ENCODE measurements around the gene RBP3. TPM values are rescaled to one million over a fixed set of nuclear protein-coding genes. Genes with fewer than 3 reads are reported as not detected.
A peak's percentile ranks its signal among the peaks of the same experiment; 100 is the strongest.

Gene RBP3
- total RNA-seq, 1 experiment from 2014 or later = not detected

GRCh38 chr10:47401874-47402640 is 53.9 kb downstream of the RBP3 start:
- no peaks in the 10 kb centered on the region for H3K9me3 ChIP-seq (ENCODE audit: control insufficient read depth, insufficient read depth, low read depth, low read length)
- no peak for ATAC-seq
- POLR2A ChIA-PET = interaction anchor here (0.6 kb wide), 1 partner anchor 23 kb away, joined by 3 read pairs; no protein-coding TSS in a partner anchor
- intact Hi-C loops (cut with micrococcal nuclease; ENCODE audit: unreplicated experiment) = no loop called here
- TF ChIP-seq TCF7L2 (IDR thresholded peaks at IDR 0.05; ENCODE audit: low read depth, low read length) (no peak), REST (IDR thresholded peaks at IDR 0.05; ENCODE audit: insufficient read depth in 1 of 2, low read depth in 2 of 2, low read length in 1 of 2) (no peak), CTCF (IDR thresholded peaks at IDR 0.05) (no peak), SIN3A (IDR thresholded peaks at IDR 0.05; ENCODE audit: borderline replicate concordance, insufficient read depth, low read depth, low read length) (no peak), POLR2AphosphoS5 (IDR thresholded peaks at IDR 0.05; ENCODE audit: low read depth, low read length) (no peak)
- no peak for DNase-seq (ENCODE audit: low read depth, low spot score)
- H3K4me3 ChIP-seq (ENCODE audit: low read depth in 2 of 2, low read length in 2 of 2) = no peak overlapping the region
- H3K36me3 ChIP-seq (ENCODE audit: control insufficient read depth, insufficient read depth, low read length) = no peaks in the 10 kb centered on the region
- BruUV-seq (replicated peaks) = no TSS peak
- no peaks in the 10 kb centered on the region for H3K27me3 ChIP-seq (ENCODE audit: control insufficient read depth, insufficient read depth, low read length)
- CTCF ChIA-PET = interaction anchor here (0.7 kb wide), 1 partner anchor 115 kb away, joined by 6 read pairs; no protein-coding TSS in a partner anchor
- H3K4me1 ChIP-seq (ENCODE audit: control insufficient read depth, insufficient read depth, low read length) = peaks cover 61% of the 10 kb centered on the region
- peak overlapping the region; percentile 75 for H3K27ac ChIP-seq (ENCODE audit: low read length)
- in situ Hi-C loops (cut with HindIII; ENCODE audit: low pct_unique_long_range_greater_than_20kb, low sequenced_read_pairs) = no loop called here

- DNase-seq (ENCODE audit: low read depth, low spot score) = no peak
- H3K4me3 ChIP-seq (ENCODE audit: low read depth in 2 of 2, low read length in 2 of 2) = no peak overlapping the region
- no TSS peak for BruUV-seq (replicated peaks)
- H3K36me3 ChIP-seq (ENCODE audit: control insufficient read depth, insufficient read depth, low read length) = no peaks in the 10 kb centered on the region
- CTCF ChIA-PET = interaction anchor here (0.7 to 1.0 kb wide), 3 partner anchors 17 to 116 kb away, joined by 3 to 6 read pairs (median 3); no protein-coding TSS in a partner anchor
- H3K4me1 ChIP-seq (ENCODE audit: control insufficient read depth, insufficient read depth, low read length) = peaks cover 65% of the 10 kb centered on the region
- POLR2A ChIA-PET = no interaction called here
- peak; percentile 79 for ATAC-seq
- no peaks in the 10 kb centered on the region for H3K9me3 ChIP-seq (ENCODE audit: control insufficient read depth, insufficient read depth, low read depth, low read length)
- H3K27me3 ChIP-seq (ENCODE audit: control insufficient read depth, insufficient read depth, low read length) = no peaks in the 10 kb centered on the region
- H3K27ac ChIP-seq (ENCODE audit: low read length) = peak overlapping the region; percentile 75
- intact Hi-C loops (cut with micrococcal nuclease; ENCODE audit: unreplicated experiment) (no loop called here), in situ Hi-C loops (cut with HindIII; ENCODE audit: low pct_unique_long_range_greater_than_20kb, low sequenced_read_pairs) (no loop called here)
- no peak for TF ChIP-seq TCF7L2 (IDR thresholded peaks at IDR 0.05; ENCODE audit: low read depth, low read length)
These were observed 54.6 kb downstream of the RBP3 start for GRCh38 chr10:47402641-47403301.
